ENCODE measurements around the gene TNRC18.
"Not testable (repeated sequence)": the region's sequence is repeated elsewhere in the genome, so short reads cannot be mapped to it uniquely, and the experiment has no call there.

TNRC18 gene, protein sequence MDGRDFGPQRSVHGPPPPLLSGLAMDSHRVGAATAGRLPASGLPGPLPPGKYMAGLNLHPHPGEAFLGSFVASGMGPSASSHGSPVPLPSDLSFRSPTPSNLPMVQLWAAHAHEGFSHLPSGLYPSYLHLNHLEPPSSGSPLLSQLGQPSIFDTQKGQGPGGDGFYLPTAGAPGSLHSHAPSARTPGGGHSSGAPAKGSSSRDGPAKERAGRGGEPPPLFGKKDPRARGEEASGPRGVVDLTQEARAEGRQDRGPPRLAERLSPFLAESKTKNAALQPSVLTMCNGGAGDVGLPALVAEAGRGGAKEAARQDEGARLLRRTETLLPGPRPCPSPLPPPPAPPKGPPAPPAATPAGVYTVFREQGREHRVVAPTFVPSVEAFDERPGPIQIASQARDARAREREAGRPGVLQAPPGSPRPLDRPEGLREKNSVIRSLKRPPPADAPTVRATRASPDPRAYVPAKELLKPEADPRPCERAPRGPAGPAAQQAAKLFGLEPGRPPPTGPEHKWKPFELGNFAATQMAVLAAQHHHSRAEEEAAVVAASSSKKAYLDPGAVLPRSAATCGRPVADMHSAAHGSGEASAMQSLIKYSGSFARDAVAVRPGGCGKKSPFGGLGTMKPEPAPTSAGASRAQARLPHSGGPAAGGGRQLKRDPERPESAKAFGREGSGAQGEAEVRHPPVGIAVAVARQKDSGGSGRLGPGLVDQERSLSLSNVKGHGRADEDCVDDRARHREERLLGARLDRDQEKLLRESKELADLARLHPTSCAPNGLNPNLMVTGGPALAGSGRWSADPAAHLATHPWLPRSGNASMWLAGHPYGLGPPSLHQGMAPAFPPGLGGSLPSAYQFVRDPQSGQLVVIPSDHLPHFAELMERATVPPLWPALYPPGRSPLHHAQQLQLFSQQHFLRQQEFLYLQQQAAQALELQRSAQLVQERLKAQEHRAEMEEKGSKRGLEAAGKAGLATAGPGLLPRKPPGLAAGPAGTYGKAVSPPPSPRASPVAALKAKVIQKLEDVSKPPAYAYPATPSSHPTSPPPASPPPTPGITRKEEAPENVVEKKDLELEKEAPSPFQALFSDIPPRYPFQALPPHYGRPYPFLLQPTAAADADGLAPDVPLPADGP (N-terminal part only)

DNA sequence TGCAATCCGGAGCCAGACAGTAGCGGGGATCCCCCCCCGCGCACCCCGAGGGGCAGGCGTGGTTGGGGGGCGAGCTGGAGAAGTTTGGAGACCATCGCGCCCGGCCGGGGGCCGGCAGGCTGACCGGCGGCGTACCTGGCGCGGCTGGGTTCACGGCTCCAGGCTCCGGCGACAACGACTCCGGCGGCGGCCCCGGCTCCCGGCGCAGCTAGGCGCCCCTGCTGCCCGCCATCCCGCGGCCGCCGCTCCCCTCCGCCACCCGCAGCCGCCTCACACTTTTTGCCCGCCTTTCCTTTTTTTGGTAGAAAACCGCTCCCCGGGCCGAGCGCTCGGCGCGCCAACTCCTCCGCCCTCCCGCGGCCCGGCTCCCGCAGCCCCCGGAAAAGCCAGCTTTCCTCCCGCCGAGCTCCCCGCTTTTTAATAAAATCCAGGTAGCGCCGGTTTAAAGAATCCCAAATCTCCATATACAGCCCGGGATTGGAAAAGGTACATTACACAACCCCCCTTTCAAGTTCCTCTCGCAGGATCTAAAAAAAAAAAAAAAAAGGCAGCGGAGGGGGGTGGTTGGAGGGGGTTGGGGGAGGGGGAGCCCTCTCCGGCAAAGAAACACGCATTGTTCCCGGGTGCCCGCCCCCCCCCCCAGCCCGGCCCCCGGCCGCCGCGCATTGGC, at the start of gene TNRC18:
Gene TNRC18, minus strand, starts transcription at position 529 of the 670 bp plus-strand sequence. CDS start 2,588 bp downstream, outside the sequence.
- DNase-seq = peak; percentile 35

DNA sequence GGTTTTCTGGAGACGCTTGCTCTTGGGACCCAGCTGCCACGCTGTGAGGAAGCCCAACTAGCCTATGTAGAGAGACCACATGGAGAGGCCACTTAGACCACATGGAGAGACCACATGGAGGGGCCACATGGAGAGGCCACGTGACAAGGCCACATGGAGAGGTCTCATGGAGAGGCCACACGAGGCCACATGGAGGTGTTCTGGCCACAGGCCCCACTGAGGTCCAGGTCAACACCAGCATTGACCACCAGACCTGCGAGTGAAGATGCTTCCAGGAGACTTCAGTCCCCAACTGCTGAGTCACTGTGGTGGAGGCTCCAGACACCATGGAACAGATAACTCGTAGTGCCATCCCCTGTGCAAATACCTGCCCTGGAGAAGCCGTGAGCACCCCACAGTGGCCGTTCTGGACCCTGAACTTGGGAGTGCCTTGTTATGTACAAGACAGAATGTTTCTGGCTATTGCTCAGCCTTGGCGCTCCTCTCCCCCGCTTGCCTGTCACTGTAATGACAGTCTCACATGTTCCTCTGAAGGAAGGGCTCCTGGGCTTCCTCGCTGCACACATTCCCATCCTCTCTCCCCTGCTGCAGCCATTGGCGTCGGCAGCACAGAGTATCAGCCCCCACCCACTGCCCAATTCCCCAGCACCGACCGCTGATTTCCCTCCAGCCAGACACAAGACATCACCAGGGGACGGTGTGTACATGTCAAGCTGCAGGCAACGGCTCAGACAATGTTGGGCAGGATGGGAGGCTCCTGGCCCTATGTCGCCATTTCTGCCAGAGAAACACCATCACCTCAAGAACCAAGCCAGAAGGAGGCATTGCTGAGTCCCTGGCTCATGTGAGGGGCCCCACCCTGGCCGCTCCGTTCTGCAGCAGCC, 49.0 kb upstream of the TNRC18 start:
- no peak for DNase-seq

DNA sequence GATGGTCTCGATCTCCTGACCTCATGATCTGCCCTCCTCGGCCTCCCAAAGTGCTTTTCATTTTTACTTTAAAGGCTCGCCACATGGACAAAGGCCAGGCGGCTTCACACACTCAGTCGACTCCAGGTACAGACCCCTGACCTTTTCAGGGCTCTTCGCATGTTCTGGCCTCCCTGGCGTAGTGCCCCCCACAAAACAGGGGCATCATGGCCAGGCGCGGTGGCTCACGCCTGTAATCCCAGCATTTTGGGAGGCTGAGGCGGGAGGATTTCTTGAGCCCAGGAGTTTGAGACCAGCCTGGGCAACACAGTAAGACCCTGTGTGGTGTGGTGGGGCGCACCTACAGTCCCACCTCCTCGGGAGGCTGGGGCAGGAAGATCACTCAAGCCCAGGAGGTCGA, 48.0 kb upstream of the TNRC18 start:
- DNase-seq = not testable (repeated sequence)

DNA sequence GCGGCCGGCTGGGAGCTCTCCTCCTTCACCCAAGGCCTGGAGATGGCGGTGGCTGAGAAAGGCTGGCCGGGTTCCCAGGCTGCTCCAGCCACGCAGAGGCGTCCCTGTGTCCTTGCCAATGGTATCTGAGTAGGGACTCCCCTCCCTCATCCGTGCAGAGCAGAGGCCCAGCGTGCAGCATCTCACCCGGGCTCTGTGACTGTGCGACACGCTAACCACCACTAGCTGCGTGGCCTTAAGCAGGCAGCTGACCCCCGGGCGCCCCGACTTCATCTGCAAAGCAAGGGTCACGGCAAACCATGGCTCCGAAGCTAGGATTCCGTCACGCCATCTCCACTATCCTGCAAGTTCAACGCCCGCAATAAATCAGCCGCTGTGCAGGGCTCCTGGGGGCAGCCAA, 47.2 kb upstream of the TNRC18 start:
- DNase-seq = no peak

DNA sequence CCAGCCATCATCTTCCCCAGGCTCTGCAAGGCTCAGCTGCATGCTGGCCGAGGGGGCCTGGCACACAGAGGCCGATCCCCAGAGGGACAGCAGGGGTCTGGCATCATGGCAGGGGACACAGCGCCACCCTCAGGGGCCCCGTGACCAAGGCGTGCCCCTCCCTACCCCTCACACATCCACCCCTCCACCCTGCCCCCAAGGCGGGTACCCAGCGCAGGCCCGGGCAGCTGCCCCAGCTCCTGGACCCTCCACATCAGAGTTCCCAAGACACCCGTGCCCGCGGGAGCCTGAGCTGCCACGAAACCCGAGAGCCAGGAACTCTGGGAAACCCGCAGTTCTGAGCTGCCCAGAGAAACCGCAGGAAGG, 46.5 kb upstream of the TNRC18 start:
- no peak for DNase-seq

DNA sequence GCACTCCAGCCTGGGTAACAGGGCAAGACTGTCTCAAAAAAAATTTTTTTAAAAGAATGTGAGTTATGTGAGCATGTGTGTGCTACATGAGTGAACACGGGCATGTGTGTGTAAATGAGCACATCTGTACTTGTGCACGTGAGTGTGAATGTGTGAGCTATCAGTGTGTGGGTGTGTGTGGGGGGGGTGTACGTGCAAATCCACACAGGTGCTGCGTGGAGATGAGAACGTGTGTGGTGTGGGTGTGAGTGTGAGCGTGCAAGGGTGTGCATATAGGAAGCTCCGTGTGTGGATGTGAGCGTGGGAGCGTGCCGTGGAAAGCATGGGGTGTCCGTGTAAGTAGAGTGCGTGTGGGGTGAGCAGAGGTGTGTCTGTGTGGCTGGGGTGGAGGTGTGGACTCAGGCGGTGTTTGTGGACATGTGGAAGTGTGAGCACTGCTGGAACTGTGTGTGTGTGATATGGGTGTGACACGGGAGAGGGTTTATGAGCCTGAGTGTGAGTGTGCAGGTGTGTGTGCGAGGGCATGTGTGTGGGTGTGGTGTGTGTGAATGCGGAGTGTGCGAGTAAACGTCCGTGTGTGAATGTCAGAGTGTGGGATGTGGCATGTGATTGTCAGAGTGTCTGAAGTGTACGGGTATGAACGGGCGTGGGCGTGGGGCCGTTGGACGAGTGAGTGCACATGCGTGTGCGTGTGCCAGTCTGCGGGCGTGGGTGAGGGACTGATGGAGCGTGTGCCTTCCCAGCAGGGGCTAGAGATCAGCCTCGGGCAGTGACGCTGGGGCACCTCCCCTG, 45.9 kb upstream of the TNRC18 start:
- DNase-seq = no peak

DNA sequence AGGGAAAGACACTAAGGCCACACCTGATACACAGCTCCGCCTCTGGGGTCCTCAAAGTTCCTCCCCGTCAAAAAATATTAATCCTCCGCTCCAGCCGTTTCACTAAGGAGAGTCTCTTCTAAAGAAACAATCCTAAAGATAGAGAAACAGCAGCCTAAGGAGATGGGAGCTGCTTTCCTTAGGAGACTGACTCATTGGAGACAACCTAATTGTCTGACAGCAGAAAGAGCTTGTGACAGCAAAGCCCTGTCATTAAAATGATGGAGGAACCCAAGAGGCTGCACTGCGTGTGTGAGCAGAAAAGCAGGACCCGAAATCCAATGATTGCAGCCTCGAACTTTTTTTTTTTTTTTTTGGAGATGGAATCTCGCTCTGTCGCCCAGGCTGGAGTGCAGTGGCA, 44.0 kb upstream of the TNRC18 start:
- DNase-seq = no peak

DNA sequence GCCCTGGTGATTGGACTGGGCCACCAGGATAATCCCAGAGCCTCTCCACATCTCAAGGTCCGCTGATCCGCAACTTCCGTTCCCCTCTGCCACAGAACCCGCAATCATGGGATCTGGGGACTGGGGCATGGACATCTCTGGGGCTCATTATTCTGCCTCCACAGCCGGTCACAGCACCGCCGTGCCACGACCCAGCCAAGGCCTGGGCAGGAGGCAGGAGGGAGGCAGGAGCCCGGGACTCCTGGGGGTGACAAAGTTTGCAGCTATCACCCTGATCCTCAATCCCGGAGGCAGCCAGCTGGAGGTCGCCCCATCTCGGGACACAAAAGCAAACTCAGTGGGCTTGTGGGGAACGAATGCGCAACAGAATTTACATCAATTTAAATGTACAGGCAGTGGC, 42.9 kb upstream of the TNRC18 start:
- DNase-seq = no peak

DNA sequence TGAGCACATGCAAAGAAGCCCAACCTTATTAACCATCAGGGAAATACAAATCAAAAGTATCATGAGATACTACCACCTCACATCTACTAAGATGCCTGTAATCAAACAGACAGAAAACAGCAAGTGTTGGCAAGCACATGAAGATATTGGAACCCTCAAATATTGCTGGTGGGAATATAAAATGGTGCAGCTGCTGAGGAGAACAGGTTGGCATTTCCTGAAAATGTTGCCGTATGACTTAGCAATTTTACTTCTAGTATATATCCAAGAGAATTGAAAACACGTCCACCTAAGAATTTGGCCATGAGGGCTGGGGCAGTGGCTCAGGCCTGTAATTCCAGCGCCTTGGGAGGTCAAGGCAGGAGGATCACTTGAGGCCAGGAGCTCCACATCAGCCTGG, 39.4 kb upstream of the TNRC18 start:
- no peak for DNase-seq

DNA sequence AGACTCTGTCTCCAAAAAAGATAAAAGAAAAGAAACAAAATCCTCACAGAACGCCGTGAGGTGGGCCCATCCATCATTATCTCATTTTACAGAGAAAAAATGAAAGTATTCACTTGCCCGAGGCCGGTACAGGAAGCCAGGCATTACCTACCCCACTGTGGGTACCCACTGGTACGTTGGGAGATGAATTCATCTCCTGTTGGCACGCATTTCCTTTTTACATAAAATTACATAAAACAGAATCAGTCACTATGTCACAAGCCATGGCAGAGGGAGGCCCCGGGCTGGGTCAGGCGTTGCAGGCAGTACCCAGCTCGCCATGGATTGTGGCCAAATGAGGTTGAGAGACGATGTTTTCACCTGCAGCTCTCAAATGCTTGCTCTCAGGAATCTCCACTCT, 38.6 kb upstream of the TNRC18 start:
- DNase-seq = no peak

DNA sequence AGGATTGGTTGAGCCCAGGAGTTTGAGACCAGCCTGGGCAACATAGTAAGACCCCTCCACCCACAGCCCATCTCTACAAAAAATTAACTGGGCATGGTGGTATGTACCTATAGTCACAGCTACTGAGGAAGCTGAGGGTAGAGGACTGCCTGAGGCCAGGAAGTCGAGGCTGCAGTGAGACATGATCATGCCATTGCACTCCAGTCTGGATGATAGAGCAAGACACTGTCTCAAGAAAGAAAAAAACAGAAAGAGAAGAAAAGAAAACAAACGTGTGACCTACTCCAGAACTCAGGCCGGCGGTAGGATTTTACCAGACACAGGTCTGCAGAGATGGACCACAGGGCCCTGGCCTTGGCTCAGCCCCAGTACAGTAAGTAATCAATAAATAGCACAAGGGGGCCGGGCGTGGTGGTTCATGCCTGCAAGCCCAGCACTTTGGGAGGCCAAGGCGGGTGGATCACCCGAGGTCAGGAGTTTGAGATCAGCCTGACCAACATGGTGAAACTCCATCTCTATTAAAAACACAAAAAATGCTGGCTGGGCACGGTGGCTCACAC, 35.4 kb upstream of the TNRC18 start:
- no peak for DNase-seq

DNA sequence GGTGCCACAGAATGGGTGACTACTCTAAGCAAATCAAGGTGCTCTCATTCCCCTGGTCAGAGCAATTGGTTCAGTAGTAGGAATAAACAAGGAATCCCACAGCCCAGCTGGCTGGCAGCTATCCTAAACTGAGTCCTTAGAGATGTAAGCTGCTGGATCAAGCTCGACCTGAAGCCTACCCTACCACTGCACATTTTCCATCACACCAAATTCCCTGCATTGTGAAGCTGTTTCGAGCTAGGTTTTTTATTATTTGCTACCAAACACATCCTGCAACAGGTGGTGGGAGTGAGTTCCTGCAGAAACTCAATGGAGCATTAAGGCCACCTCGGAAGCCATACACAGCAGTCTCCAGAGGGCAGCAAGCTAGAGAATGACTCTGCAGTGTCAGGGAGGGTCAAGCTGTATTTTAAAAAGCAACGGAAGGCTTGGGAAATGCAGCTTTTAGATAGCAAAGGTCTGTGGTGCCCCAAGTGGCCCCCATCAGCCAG, 33.7 kb upstream of the TNRC18 start:
- no peak for DNase-seq

DNA sequence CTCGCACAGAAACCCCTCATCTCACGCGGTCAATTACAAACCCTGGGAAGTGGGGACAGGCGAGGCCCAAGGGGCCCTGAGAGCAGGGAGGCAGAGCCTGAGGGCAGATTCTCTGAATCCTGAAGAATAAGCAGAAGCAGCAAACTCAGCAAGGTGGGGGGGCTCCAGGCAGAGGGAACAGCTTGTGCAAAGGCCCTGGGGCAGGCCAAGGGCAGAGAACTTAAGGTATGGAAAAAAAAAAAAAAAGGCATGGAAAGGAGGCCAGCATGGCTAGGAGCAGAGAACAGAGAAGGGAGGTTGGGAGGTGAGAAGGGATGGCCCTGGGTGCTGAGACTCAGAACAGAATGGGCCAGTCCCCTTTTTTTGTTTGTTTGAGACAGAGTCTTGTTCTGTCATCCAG, 32.8 kb upstream of the TNRC18 start:
- no peak for DNase-seq

DNA sequence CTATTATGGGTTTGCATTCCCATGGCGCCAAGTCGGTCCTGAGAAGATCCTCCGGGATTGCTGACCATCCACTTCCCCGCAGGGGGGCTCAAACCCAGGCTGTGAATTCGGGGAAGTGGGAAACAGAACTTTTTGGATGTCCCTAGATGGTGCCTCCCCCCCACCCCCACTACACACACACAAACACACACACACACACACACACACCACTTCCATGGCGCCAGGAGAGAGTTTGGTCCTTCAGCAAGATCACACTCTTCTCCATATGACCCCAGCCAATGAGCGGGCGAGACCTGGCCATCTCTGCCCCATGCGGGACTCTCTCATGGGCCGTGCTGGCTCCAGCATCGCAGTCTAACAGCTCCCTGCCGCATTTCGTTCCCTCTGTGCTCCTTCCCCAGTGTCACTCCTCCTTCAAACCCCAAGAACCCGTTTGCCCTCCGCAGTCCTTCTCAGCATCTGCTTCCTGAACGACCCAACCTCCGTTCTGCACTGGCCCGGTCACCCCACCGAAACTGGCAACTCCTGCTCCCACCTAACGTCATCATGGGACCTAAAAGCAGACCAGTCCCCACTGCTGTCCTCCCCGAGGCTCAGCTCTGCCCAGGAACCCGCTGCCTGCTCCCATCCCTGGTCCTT, 32.1 kb upstream of the TNRC18 start:
- DNase-seq = no peak

DNA sequence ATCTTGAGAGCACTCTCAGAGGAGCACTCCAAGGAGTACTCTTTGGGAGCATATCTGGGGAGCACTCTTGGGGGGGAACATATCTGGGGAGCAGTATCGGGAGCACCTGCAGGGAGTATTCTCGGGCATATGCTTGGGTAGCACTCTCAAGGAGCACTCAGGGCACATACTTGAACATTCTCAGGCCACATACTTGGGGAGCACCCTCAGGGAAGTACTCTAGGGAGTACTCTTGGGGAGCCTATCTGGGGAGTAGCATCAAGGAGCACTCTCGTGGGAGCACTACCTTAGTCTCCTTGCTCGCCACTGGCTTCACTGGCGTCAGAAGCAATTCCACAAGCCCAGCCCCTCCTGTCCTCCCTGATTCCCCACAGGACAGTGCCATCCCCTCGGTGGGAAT, 31.5 kb upstream of the TNRC18 start:
- no peak for DNase-seq

DNA sequence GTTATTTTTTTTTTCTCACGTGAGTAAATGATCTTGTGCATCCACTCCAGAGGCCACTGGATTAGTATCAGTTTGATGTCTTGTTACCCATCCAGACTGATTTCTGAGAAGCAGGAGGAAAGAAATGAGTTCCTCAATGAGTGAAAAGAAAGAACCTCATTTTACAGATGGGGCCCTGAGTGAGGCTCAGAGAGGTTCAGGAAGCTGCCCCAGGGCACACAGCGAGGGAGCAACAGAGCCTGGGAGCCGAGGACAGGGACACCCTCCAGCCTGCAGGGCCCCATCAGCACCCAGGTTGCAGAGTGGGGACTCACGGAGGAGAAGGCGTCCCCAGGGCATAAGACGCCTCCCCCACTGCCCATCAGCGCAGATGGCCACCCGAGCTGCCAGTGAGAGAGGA, 30.9 kb upstream of the TNRC18 start:
- no peak for DNase-seq

DNA sequence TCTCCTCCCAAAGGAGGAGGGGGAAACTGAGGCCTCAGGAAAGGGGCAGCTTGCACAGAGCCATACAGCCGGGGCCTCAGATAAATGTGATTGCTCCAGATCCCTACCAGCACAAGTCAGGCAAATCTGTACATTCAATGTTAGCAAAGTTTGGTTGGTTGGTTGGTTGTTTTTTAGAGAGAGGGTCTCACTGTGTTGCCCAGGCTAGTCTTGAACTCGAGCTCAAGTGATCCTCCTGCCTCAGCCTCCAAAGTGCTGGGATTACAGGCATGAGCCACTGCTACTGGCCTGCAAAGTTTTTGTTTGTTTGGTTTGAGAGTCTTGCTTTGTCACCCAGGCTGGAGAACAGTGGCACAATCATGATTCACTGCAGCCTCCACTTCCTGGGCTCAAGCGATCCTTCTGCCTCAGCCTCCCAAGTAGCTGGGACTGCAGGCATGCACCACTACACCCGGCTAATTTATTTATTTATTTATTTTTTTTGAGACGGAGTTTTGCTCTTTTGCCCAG, 30.0 kb upstream of the TNRC18 start:
- DNase-seq = no peak

DNA sequence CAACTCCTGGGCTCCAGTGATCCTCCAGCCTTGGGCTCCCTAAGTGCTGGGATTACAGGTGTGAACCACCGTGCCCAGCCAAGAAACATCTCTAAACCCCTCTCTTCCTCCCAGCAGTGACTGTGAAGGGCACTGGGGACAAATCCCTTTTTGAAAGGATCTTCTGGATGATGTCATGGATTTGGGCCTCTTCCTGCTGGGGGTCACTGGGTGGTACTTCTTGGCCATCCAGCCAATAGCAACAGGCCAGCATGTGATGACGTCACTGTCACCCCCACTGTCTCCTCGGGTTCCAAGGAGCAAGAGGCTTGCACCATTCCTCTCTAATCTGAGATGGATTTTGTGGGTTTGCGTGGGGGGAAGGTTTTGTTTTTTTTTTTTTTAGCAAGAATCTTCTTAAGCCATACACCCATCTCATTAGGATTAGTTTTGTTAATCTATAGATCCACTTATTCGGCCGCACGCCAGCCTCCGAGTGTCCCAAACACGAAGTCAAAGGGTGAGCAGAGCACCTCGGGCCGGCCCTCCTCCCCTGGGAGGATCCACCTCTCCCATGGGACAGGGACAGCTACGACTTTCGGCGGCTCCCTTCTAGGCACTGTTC, 29.4 kb upstream of the TNRC18 start:
- DNase-seq = no peak

DNA sequence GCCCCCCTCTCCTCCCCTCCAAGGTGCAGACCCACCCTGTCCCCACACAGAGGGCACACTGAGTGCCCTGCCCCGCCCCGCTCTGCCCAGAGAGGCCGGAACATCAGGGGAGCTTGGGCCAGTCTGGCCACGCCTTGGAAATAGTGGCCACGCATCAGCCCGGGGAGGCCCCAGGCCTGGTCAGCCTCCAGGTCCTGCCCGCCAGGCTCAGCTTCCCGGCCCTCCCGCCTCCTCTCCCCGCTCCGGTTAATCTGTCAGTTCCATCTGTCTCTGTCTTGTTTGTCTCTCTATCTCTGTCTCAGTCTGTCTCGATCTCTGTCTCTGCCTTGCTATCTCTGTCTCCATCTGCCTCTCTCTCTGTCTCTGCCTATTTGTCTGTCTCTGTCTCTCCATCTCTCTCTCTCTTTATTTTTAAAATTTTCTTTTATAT, 28.9 kb upstream of the TNRC18 start:
- DNase-seq = no peak
